GM18951 (cell line): ENCODE measurements around the gene ZBTB47.

Experiments used
- POLR2A ChIP-seq: IDR thresholded peaks from 4 replicates; pipeline ENCODE4 v1.6.1; 2011; ENCODE audit warnings: mild to moderate bottlenecking; ENCODE audit not compliant: insufficient read length, insufficient read depth; ENCODE audit errors: extremely low read depth
- in situ Hi-C: fragments of 300-500 bp; cut with MboI; formaldehyde crosslinking; loops from one replicate; pipeline ENCODE4 v1.12.0; 2022; ENCODE audit warnings: low sequenced_read_pairs, mixed read lengths, inconsistent platforms; ENCODE audit not compliant: unreplicated experiment

Gene ZBTB47

GRCh38 chr3:42653560-42654330 is at the start of gene ZBTB47:
ZBTB47 (plus strand) TSS chr3:42653697; CDS start chr3:42658356, 4,659 bp downstream.
- in situ Hi-C loops, result no loop called here
- TF ChIP-seq POLR2A, result no peak

GRCh38 chr3:42605546-42606173 is 47.8 kb upstream of the ZBTB47 start:
- TF ChIP-seq POLR2A, result no peak
- in situ Hi-C loops, result no loop called here

DNA sequence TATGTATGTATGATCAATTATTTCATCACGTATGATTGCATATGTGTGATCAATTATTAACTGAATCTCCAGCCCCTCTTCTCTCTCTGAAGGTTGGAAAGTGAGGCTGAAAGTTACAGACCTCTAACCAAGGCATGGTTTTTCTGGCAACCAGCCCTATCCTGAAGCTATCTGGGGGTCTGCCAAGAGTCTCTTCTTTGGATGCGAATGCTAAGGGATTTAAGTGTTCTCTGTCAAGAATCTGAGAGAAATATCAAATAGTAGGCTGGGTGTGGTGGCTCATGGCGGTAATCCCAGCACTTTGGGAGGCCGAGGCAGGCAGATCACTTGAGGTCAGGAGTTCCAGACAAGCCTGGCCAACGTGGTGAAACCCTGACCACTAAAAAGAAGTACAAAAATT is 44.9 kb upstream of the ZBTB47 start:
- no peak for TF ChIP-seq POLR2A
- in situ Hi-C loops, result no loop called here

GRCh38 chr3:42610976-42611375 is 42.5 kb upstream of the ZBTB47 start:
- TF ChIP-seq POLR2A, result no peak
- in situ Hi-C loops, result no loop called here

GRCh38 chr3:42612217-42612616 is 41.3 kb upstream of the ZBTB47 start:
- TF ChIP-seq POLR2A, result no peak
- in situ Hi-C loops, result no loop called here

DNA sequence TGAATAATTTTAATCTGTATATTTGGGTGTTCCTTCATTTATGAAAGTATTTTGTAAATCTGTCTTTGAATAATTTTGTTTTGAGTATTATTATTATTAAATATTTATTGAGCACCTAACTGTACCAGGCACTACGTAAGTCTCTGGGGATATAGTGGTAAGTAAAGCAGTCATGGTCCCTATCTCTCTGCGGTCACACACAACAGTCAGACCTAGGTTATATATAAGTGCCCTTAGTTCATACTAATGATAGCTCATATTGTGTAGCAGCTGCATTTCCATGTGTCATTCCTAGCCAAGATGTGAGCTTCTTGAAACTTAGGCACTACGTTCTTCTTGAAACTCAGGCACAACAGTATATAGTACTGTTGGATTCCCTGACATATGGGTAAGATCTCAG is 40.6 kb upstream of the ZBTB47 start:
- TF ChIP-seq POLR2A, result no peak
- in situ Hi-C loops, result no loop called here

DNA sequence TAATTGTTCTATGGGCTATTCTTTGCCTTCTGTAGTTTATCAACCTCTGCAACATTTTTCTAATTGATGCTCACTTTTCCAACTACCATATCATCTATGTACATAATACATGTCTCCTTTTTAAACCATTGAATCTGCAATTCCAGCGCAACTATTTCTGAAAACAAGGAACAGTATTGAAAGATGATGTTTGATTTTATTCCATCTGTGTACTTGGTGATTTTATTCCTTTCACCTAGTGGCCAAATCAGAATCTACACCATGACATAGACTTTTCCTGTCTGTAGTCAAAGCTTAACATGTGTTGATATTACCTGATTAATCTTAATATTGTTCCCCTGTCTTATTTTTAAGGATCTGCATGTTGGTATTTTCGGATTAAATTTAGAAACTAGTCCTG is 40.0 kb upstream of the ZBTB47 start:
- in situ Hi-C loops, result no loop called here
- TF ChIP-seq POLR2A, result no peak

DNA sequence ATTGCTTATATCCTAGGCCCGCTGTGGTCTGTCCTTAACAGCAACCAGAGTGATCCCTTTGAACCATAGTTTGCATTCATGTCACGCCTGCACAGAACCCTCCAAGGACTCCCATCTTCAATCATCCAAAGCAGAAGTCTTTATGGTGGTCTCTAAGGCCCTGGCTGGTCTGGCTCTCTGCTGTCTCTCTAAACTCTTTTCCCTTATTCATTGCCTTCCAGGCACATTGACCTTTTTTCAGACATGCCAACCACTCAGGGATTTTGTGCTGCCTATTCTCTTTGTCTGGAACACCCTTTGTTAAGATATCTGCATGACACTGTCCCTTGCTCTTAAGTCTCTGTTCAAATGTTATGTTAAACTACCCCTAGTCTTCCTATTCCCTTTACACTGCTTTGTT is 21.9 kb upstream of the ZBTB47 start:
- in situ Hi-C loops, result no loop called here
- no peak for TF ChIP-seq POLR2A

- in situ Hi-C loops, result no loop called here
- TF ChIP-seq POLR2A, result no peak
These were observed 21.4 kb upstream of the ZBTB47 start for GRCh38 chr3:42632146-42632545.

GRCh38 chr3:42633544-42633943 is 20.0 kb upstream of the ZBTB47 start:
- TF ChIP-seq POLR2A, result no peak
- in situ Hi-C loops, result no loop called here

DNA sequence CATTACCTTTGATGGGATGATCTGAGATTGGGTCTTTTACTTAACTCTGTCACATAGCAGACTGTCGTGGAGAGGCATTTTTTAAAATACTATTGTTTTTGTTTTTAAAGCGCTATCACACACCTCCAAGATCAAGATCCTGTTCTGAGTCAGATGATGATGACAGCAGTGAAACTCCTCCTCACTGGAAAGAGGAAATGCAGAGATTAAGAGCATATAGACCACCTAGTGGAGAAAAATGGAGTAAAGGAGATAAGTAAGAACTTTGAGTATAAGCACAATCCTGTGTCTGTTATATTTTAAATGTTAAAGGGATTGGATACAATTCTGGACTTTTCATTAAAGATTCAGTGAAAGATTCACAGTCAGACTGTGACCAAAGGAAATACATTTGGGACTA is 18.4 kb upstream of the ZBTB47 start:
- in situ Hi-C loops, result no loop called here
- TF ChIP-seq POLR2A, result no peak

GRCh38 chr3:42637001-42637400 is 16.5 kb upstream of the ZBTB47 start:
- TF ChIP-seq POLR2A, result no peak
- in situ Hi-C loops, result no loop called here

GRCh38 chr3:42638339-42638842 is 15.1 kb upstream of the ZBTB47 start:
- in situ Hi-C loops, result no loop called here
- TF ChIP-seq POLR2A, result no peak

DNA sequence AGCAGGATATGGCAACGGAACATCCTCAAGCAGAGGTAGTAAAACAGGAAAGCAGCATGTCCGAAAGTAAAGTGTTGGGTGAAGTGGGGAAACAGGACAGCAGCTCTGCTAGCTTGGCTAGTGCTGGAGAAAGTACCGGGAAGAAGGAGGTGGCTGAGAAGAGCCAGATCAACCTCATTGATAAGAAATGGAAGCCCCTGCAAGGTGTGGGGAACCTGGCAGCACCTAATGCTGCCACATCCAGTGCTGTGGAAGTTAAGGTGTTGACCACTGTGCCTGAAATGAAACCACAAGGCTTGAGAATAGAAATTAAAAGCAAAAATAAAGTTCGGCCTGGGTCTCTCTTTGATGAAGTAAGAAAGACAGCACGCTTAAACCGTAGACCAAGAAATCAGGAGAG is 14.3 kb upstream of the ZBTB47 start:
- in situ Hi-C loops, result no loop called here
- TF ChIP-seq POLR2A, result no peak
